ENCODE measurements around the gene RGL2.
A peak's percentile ranks its signal among the peaks of the same experiment; 100 is the strongest.

RGL2 gene

GRCh38 chr6:33316603-33317418, 18.1 kb upstream of the RGL2 start:
- DNase-seq = no peak

- DNase-seq = no peak
Measured at GRCh38 chr6:33315793-33316602, 17.3 kb upstream of the RGL2 start.

GRCh38 chr6:33314943-33315792, 16.4 kb upstream of the RGL2 start:
- no peak for DNase-seq

GRCh38 chr6:33314515-33314942, 15.8 kb upstream of the RGL2 start:
- DNase-seq = no peak

GRCh38 chr6:33313709-33314514, 15.2 kb upstream of the RGL2 start, which contains the start of gene TAPBP:
TAPBP (minus strand) TSS chr6:33314078; CDS start chr6:33314041, 37 bp downstream.
- peak; percentile 51 for DNase-seq

- no peak for DNase-seq
Measured at GRCh38 chr6:33313105-33313708, 14.5 kb upstream of the RGL2 start.

GRCh38 chr6:33312361-33313104, 13.8 kb upstream of the RGL2 start:
- peak; percentile 23 for DNase-seq

GRCh38 chr6:33306356-33306755, 7.6 kb upstream of the RGL2 start:
- DNase-seq = no peak

GRCh38 chr6:33305052-33305451, 6.3 kb upstream of the RGL2 start:
- DNase-seq = no peak

- no peak for DNase-seq
Measured at GRCh38 chr6:33304216-33304615, 5.5 kb upstream of the RGL2 start.

- DNase-seq = no peak
Measured at GRCh38 chr6:33301877-33302276, 3.1 kb upstream of the RGL2 start.

GRCh38 chr6:33299237-33299944, 649 bp upstream of the RGL2 start:
- DNase-seq = peak; percentile 88

GRCh38 chr6:33297956-33298772, 578 bp downstream of the RGL2 start:
- no peak for DNase-seq

GRCh38 chr6:33297406-33297955, 1.3 kb downstream of the RGL2 start:
- no peak for DNase-seq

GRCh38 chr6:33296797-33297405, 1.8 kb downstream of the RGL2 start:
- no peak for DNase-seq

- DNase-seq = no peak
Measured at GRCh38 chr6:33295621-33296369, 2.9 kb downstream of the RGL2 start.

GRCh38 chr6:33294086-33294823, 4.5 kb downstream of the RGL2 start:
- no peak for DNase-seq
